Forelimb muscle (tissue), 1 donor: ENCODE data around the gene OSBPL8. TPM values are rescaled to one million over a fixed set of nuclear protein-coding genes. Genes with fewer than 3 reads are reported as not detected.
"Not testable (repeated sequence)": the region's sequence is repeated elsewhere in the genome, so short reads cannot be mapped to it uniquely, and the experiment has no call there.

Source experiments
- DNase-seq: peaks from one replicate; pipeline ENCODE4 v3.0.0-alpha.2; 2013; ENCODE audit warnings: low read depth
- polyA plus RNA-seq: library from polyadenylated mRNA; unstranded; fragments of 120-200 nt; gene quantifications from one replicate; pipeline ENCODE4 v1.2.1, GENCODE V29; 2013; ENCODE audit not compliant: insufficient read length

OSBPL8 gene
- polyA plus RNA-seq, 1 donor, result 26.8 TPM

DNA sequence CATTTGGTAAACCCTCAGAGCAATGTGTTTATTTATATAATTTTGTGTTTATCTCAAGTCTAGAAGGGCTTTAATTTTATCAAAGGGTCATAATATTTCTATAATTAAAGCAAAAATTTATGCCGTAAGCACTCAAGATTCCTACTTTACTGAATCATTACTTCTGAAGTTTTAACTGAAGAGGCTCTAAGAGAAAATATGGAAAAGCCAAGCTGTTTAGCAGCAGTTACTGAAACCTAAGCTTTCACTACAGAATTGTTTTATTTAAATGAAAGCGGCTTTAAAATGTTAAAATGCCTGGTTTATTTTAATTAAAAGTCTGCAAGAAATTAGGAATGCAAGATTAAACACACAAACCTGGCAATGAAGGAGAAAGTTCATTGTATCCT lies 137.4 kb downstream of the OSBPL8 start:
- no peak for DNase-seq

DNA sequence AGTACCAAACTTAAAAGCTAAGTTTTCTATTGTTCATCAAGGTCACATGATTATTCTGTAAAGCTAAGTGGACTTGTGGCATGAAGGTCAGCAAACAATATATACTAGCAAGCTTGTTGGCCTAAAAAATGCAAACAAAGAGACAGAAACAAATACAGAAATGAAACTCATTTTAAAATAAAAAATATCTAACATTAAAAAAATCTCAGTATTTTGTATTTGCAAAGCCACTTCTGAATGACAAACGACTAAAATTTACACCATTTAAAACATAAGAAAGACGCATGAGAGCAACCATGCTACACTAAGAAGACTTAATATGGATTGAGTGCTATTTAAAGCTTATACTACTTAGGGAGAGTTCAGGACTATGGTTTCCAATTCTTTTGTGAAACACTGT lies 138.5 kb downstream of the OSBPL8 start:
- DNase-seq, result no peak

DNA sequence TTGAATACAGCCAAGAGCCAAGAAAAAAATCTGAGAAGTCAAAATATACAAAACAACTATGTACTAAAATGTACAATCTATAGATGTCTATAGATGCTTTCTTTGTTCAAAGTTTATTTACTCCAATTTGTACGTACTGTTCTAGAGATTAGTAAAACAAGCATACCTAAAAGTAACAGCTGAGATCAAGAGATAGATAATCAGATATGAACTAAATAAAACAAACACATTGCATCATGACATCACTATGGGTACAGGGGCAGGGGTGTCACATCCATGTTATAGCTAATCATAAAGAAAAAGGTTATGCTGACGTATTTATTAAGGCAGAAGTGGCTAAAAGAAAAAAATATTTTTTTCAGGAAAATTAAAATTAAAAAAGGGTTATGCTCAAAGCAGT lies 139.3 kb downstream of the OSBPL8 start:
- DNase-seq, result no peak

DNA sequence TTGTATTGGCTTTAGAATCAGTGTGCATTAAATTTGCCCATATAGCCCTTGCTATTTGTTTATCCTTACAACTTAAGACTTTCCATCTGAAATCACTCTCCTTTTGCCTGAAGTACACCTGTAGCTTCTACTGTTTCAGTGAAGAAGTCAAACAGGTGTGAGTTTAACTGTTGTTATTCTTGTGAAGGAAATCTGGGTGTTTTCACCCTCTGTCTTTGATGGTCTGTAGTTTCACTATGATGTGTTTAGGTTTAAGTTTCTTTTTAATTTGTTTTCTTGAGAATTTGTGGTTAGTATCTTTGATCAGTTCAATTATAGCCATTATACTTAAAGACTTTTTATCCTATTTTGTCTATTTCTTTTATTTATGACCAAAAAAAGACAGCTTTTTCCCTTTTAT lies 142.5 kb downstream of the OSBPL8 start:
- DNase-seq, result no peak

DNA sequence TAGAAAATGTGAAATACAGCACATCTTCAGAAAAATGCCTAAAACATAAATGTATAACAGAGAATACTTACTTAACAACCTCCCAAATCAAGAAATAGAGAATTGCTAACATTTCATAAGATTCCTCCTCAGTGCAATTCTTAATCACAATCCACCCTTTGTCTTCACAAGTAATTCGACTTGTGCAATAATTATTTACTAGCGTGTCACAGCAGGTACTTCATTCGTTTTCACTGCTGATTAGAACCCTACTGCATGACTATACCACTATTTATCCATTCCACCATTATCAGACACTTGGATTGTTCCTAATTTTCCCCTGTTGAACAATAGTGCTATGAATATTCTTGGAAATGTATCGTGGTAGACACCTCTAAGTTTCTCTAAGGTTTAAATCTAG lies 146.4 kb downstream of the OSBPL8 start:
- DNase-seq, result no peak

DNA sequence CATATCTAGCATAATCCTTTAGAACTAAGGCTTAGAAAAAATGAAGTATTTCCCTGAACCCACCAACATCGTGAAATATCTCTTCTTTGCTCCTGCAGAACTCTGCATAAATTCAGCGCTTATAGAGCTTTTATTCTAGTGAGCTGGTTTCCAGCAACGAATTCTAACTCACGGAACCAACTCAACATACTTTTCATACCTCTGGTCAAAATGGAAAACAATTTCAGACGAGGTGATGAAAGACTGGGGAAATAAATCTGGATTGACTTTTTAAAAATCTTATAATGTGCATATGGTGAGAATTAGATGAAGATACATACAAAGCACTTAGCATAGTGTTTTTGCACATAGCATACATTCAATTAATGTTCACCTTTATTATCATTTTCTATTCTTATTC lies 148.8 kb downstream of the OSBPL8 start:
- DNase-seq, result no peak

DNA sequence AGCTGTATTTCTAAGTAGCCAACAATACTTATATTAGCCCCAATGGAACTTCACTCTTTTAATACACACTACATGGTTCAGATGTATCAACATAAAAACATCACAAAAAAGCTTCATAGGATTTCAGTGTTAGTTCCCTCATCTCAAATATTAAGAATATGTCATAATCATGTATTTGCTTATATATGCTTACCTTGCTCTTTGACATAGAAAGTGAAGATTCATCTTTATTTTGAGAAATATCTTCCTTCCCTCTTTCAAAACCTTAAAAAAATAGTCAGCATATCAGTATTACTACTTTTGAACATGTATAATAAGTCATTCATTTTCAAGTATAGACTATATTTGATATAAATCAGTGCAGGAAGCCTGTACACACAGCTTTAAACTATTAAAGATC lies 149.2 kb downstream of the OSBPL8 start:
- DNase-seq, result no peak

DNA sequence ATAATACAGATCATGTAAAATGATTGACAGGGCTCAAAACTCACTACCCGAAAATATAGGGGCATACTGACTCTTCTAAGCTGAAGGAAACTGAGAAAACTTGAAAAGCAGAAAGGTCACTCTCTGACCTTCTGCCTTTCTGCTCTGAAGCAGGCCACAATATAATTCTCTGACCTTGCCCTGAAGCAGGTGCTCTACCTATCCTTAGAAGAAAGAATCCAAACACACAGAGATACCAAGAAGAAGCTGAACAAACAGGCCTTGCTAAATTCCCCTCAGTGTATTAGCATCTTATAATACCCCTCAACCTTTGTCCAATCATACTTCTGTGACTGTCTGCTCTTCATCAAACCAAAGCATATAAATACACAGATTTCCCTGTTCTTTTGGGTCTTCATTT lies 150.5 kb downstream of the OSBPL8 start:
- DNase-seq, result no peak

DNA sequence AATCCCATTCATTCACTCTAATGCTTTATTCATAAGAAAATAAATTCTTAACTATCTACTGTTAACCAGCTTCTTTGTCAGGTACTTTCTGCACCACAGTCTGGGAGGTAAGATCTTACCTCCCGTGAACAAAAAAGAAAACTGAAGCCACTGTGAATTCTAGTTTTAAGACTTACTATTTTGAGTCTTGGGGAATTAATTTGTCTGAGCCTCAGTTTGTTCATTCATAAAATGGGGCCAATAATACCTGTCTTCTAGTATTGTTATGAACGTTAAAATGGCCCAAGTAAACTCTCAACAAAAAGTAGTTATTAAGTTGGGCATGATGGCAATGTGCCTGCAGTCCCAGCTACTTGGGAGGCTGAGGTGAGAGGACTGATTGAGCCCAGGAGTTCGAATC lies 151.9 kb downstream of the OSBPL8 start:
- no peak for DNase-seq

DNA sequence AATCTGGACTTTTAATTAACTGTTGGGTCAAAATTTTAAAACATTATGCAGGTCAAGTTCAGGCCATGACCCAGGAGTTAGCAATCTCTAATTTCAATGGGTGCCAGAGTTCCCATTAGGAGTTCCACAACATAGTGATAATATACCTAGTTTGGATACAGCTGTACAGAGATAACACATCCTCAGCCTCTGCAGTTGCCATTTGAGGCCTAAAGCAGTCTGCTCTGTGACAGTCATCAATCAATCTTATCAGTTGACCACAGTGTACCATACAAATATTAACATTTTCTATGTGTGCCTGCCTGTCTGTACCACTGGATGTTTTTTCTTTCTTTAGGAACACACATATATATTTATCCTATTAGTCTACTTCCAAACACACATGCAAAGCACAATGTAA lies 157.3 kb downstream of the OSBPL8 start:
- DNase-seq, result no peak

DNA sequence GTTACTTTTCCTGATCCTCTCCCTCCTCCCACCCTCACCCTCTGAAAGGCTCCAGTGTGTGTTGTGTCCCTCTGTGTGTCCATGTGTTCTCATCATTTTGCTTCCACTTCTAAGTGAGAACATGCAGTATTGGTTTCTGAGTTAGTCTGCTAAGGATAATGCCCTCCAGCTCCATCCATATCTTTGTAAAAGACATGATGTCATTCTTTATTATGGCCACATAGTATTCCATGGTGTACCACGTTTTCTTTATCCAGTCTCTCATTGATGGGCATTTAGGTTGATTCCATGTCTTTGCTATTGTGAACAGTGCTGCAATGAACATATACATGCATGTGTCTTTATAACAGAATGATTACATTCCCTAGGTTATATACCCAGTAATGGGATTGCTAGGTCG lies 159.4 kb downstream of the OSBPL8 start:
- DNase-seq, result no peak

DNA sequence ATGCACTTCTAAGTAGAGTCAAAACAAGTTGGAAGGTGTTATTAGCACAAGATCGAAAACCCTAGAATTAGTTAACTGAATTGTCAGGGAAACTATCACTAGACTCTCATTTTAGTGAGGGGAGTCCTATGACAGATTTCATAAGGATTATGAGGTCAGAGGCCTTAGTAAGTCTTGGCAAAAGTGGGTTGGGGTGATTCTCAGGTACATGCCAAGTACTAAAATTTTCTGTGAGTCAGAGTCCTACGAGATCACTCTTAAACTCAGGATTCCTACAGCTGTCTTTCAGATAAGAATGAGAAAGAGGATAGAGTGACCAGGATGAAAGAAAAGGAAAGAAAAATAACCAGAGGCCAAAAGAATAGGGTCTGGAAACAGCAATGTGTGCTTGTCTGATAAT lies 160.5 kb downstream of the OSBPL8 start:
- no peak for DNase-seq

DNA sequence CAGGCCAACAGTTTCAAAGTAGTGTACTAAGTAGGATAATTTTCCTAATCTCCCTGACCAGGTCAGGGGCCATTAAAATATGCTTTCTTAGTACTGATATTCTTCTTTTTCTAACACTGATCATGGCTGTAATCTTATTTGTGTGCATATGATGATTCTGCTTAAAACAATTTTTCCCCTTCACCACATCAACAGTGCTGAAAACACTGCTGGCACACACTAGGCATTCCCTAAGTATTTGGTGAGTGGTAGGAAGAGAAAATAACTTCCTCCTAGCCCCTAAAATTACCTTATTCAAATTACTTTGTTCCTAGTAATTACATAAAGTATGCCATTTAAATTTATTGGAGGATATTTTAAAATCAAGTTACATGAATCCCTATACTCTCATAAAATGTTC lies 161.5 kb downstream of the OSBPL8 start:
- DNase-seq, result no peak

DNA sequence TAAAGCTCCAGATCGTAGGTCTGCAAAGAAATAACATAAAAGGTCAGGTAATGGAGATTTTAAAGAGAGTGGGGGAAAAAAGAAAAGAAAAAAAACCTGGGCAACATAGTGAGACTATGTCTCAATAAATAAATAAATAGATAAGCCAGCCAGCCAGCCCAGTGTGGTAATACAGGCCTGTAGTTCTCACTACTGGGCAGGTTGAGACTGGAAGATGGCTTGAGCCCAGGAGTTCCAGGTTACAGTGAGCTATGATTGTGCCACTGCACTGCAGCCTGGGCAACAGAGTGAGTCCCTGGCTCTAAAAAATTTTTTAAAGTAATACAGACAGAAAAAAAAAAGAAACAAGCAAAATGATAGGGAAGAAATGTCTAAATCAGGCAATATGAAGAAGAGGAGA lies 168.1 kb downstream of the OSBPL8 start:
- no peak for DNase-seq

DNA sequence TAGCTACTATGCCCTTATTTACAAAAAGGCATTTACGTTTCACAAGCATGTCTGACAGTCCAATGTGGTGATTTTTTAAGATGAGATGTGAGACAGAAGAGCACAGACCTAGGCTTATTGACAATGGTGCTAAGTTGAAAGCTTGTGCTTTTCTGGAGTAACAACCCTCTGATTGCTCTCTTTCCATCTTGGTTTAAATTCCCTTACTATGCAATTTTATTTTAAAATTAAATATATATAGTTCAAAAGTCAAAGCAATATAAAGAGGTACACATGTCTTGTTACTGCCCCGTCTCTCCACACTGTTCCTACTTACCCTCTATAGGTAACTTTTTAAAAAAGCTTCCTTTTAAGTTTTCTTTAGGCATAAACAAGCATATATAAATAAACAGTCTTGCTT lies 172.0 kb downstream of the OSBPL8 start:
- DNase-seq, result no peak

DNA sequence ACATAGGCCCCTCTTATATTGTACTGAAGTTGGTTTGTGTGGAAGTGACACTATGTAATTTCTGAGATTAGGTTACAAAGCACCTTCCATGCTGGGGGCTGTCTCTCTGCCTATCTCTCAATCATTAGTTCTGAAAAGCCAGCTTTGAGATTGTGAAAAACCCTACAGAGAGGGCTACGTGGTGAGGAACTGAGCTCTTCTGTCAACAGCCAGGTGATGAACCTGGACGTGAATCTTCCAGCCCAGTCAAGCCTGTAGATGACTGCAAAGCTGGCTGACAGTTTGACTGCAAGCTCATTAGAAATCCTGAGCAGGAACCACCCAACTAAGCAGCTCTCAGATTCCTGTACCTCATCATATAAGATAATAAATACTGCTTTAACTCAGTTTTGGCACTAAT lies 175.0 kb downstream of the OSBPL8 start:
- no peak for DNase-seq

DNA sequence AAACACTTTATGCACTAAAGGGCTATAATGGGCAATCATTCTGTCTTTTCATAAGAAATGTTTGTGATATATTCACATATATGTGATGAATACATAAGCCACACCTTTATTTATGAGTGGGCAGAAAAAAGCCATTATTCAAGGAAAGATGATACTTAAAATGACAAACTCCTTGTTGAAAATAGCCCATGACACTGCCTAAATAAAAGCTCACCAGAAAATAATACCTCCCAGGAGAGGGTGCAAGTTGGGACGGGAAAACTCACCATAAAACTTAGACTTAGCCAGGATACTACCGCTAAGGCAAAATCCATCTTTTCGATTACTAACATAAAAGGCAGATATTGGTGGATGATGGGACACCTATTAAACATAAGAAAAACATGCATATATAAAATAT lies 175.6 kb downstream of the OSBPL8 start:
- no peak for DNase-seq

DNA sequence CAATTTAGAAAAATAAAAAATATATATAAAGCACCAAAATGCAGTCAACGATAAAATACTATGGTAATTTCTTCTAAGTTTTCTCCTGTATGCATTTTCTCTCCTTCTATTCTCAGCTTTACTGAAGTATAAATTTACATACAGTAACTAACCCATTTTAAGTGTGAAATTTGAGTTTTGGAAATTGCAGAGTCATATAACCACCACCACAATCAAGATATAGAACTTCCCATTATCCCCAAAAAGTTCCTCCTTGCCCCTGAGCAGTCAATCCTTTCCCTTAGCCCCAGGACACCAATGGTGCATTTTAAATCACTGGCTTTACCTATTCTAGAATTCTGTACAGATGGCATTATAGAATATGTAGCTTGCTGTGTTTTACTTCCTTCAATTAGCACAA lies 180.3 kb downstream of the OSBPL8 start:
- no peak for DNase-seq

DNA sequence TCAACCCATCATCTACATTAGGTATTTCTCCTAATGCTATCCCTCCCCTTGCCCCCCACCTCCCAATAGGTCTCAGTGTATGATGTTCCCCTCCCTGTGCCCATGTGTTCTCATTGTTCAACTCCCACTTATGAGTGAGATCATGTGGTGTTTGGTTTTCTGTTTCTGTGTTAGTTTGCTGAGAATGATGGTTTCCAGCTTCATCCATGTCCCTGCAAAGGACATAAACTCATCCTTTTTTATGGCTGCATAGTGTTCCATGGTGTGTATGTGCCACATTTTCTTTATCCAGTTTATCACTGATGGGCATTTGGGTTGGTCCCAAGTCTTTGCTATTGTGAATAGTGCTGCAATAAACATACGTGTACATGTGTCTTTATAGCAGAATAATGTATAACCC lies 182.7 kb downstream of the OSBPL8 start:
- DNase-seq, result not testable (repeated sequence)

DNA sequence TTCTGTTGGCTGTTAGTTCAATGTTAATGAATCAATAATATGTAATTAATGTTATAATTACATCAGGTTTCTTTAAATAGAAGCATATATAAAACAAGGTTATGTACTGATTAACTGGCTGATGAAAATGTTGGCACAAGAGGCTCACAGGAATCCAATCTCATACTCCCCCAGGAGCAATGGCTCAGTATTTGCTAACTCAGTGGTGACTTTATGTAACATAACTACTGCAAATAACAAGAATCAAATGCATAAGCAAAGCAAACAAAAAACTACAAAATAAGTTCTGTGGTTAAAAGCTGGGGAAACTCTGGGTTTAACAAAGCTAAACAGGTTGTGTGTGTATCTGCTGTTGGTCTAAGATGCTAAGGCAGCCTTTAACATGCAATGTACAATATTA lies 183.6 kb downstream of the OSBPL8 start:
- no peak for DNase-seq

DNA sequence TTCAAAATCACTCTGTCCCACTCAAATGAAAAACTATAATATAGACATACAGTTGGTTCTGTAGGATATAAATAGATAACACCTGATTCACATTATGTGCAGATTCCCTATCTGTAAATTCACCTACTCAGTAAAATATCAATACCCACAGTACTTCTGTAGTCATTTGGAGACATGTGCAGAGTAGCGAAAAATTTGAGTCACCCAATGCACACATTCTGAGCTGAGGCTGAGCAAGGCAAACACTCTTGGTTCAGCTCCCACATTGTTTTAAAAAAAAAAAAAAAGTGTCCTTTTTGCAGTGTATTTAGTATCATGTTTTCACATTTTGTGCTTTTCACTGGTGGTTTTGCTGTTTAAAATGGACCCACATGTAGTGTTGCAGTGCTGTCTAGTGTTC lies 184.1 kb downstream of the OSBPL8 start:
- no peak for DNase-seq

DNA sequence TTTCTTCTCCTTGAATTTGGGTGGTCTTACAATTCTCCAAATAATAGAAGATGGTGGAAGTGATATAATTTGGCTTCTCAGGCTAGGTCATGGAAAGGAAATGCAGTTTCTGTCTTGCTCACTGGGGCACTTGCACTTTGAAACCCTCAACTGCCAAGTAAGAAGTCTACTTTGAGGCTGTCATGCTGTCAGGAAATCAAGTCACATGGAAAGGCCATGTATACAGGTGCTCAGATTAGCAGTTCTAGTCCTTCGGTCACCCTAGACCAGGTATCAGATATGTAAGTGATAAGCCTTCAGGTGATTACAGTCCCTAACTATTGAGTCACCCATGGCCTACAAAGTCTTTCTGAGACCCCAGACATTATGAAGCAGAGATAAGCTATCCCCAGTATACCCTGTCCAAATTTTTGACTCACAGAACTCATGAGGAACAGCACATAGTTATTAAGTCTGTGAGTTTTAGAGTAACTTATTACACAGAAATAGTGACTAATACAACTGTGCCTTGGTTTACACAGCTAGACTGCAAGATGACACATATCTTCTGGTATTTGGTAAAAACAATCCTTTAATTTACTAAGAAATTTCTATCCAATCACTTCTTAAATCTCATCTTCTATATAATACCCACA lies 185.1 kb downstream of the OSBPL8 start:
- DNase-seq, result no peak

DNA sequence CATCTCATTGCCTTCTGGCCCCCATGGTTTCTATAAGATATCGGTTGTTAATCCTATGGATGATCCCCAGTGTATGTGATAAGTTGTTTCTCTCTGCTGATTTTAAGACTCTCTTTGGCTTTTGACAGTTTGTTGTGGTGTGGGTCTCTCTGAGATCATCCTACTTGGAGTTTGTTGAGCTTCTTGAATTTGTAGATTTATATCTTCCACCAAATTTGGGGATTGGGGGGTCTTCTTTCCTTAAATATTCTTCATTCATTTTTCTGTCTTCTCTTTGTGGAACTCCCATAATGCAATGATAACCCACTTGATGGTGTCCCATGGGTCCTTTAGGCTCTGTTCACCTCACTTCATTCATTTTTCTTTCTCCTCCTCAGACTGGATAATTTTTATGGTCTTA lies 191.3 kb downstream of the OSBPL8 start:
- no peak for DNase-seq

DNA sequence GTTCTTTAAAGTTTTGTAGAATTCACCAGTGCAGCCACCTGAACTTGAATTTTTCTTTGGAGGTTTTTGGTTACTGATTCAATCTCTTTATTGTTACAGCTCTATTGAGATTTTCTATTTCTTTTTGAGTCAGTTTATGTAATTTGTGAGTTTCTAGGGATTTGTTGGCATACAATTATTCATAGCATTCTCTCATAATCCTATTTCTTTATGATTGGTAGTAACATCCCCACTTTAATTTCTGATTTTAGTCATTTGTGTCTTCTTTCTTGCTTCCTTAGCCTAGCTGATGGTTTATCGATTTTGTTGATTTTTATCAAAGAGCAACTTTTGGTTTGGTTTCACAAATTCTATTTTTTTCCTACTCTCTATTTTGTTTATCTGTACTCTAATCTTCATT lies 193.4 kb downstream of the OSBPL8 start:
- DNase-seq, result no peak

DNA sequence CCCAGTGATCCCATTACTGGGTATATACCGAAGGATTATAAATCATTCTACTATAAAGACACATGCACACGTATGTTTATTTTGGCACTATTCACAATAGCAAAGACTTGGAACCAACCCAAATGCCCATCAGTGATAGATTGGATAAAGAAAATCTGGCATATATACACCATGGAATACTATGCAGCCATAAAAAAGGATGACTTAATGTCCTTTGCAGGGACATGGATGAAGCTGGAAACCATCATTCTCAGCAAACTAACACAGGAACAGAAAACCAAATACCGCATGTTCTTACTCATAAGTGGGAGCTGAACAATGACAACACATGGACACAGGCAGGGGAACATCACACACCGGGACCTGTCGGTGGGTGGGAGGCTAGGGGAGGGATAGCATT lies 195.4 kb downstream of the OSBPL8 start:
- DNase-seq, result not testable (repeated sequence)
